Neural crest cell (in vitro differentiated cells): Measurements from ENCODE around the gene NT5E. TPM values are rescaled to one million over a fixed set of nuclear protein-coding genes. Genes with fewer than 3 reads are reported as not detected.
"Not testable (repeated sequence)": the region's sequence is repeated elsewhere in the genome, so short reads cannot be mapped to it uniquely, and the experiment has no call there.

Source experiments
- DNase-seq: peaks from one replicate; pipeline ENCODE4 v3.0.0; 2021; ENCODE audit warnings: low read depth, mixed read lengths, low spot score
- H3K27ac Mint-ChIP-seq: one replicate; pipeline ENCODE4 v1.8.0; 2021; ENCODE audit warnings: mild to moderate bottlenecking, mixed read lengths; ENCODE audit not compliant: unreplicated experiment
- H3K27me3 Mint-ChIP-seq: 2 replicates; pipeline ENCODE4 v1.8.0; 2021; ENCODE audit warnings: low read depth, mild to moderate bottlenecking, mixed read lengths
- H3K36me3 Mint-ChIP-seq: 2 replicates; pipeline ENCODE4 v1.8.0; 2021; ENCODE audit warnings: low read depth, mild to moderate bottlenecking, mixed read lengths
- H3K4me1 Mint-ChIP-seq: 2 replicates; pipeline ENCODE4 v1.8.0; 2021; ENCODE audit warnings: mixed read lengths
- H3K4me3 Mint-ChIP-seq: one replicate; pipeline ENCODE4 v1.8.0; 2021; ENCODE audit warnings: mild to moderate bottlenecking, mixed read lengths
- H3K9me3 Mint-ChIP-seq: 2 replicates; pipeline ENCODE4 v1.8.0; 2021; ENCODE audit warnings: mixed read lengths
- total RNA-seq: library from RNA; stranded (reverse); gene quantifications from 2 replicates; pipeline ENCODE4 v1.2.1, GENCODE V29; 2021
- TF ChIP-seq, protein P1 (sequence below): fragments of 200-600 bp; sonication (generic); conservative IDR thresholded peaks from 2 replicates; pipeline ENCODE4 v1.5.0; 2021; ENCODE audit warnings: antibody characterized with exemption, mild to moderate bottlenecking

Gene NT5E
- total RNA-seq, 1 donor from 2014 or later: 0.28 TPM

GRCh38 chr6:85402922-85403321 lies 47.0 kb upstream of the NT5E start:
- no peak for DNase-seq
- H3K36me3 Mint-ChIP-seq: no peaks in the 10 kb centered on the region
- H3K4me3 Mint-ChIP-seq: no peak overlapping the region
- H3K4me1 Mint-ChIP-seq: peaks cover 7% of the 10 kb centered on the region
- TF ChIP-seq, protein P1, sequence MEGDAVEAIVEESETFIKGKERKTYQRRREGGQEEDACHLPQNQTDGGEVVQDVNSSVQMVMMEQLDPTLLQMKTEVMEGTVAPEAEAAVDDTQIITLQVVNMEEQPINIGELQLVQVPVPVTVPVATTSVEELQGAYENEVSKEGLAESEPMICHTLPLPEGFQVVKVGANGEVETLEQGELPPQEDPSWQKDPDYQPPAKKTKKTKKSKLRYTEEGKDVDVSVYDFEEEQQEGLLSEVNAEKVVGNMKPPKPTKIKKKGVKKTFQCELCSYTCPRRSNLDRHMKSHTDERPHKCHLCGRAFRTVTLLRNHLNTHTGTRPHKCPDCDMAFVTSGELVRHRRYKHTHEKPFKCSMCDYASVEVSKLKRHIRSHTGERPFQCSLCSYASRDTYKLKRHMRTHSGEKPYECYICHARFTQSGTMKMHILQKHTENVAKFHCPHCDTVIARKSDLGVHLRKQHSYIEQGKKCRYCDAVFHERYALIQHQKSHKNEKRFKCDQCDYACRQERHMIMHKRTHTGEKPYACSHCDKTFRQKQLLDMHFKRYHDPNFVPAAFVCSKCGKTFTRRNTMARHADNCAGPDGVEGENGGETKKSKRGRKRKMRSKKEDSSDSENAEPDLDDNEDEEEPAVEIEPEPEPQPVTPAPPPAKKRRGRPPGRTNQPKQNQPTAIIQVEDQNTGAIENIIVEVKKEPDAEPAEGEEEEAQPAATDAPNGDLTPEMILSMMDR: no peak
- H3K9me3 Mint-ChIP-seq: no peaks in the 10 kb centered on the region
- no peak overlapping the region for H3K27ac Mint-ChIP-seq
- peaks cover 7% of the 10 kb centered on the region for H3K27me3 Mint-ChIP-seq

GRCh38 chr6:85403331-85404015 lies 46.4 kb upstream of the NT5E start:
- TF ChIP-seq, protein P1: no peak
- Mint-ChIP-seq H3K36me3 (no peaks in the 10 kb centered on the region), H3K4me1 (peaks cover 7% of the 10 kb centered on the region), H3K4me3 (no peak overlapping the region), H3K9me3 (no peaks in the 10 kb centered on the region), H3K27me3 (peaks cover 10% of the 10 kb centered on the region), H3K27ac (no peak overlapping the region)
- no peak for DNase-seq

- H3K36me3 Mint-ChIP-seq, H3K4me3 Mint-ChIP-seq, H3K27ac Mint-ChIP-seq, H3K4me1 Mint-ChIP-seq, H3K9me3 Mint-ChIP-seq, DNase-seq: not testable (repeated sequence)
- H3K27me3 Mint-ChIP-seq: peaks cover 10% of the 10 kb centered on the region
These were observed 45.8 kb upstream of the NT5E start for GRCh38 chr6:85404016-85404563.

GRCh38 chr6:85404564-85405174 lies 45.2 kb upstream of the NT5E start:
- Mint-ChIP-seq H3K4me1 (peaks cover 7% of the 10 kb centered on the region), H3K9me3 (no peaks in the 10 kb centered on the region), H3K36me3 (no peaks in the 10 kb centered on the region), H3K27ac (no peak overlapping the region), H3K27me3 (peaks cover 10% of the 10 kb centered on the region), H3K4me3 (no peak overlapping the region)
- TF ChIP-seq, protein P1: no peak
- no peak for DNase-seq

DNA sequence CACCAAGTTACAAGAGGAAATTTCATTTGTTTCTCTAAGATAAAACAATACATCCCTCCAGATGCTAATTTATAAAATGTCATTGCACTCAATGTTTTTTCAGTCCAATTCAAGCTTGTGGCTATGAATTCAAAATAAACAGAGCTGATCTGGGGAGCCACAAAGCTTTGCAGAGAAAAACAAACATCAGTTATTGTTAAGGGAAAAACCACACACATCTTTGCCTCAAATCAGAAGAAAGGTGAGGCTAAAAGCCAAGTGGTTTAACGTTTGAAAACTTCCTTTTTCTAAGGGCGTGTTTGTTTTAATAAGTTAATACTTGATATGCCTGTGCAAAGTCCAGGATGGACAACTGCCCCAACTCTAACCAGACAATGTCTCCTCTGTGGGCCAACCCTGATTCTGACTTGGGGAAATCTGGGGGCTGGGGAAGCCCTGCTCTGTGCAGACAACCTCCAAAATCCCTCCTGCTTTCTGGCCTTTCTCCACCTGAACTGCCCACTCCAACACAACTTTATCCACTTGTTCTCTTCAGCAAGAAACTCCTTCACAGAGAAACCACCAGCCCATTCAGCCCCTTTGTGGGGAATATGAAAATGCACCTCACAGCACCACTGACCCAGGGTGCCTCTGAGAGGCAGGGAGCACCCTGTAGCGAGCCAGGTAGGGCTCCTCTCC lies 44.6 kb upstream of the NT5E start:
- Mint-ChIP-seq H3K9me3 (no peaks in the 10 kb centered on the region), H3K36me3 (no peaks in the 10 kb centered on the region), H3K4me3 (no peak overlapping the region), H3K4me1 (peaks cover 7% of the 10 kb centered on the region), H3K27me3 (peaks cover 10% of the 10 kb centered on the region), H3K27ac (no peak overlapping the region)
- TF ChIP-seq, protein P1: no peak
- no peak for DNase-seq

DNA sequence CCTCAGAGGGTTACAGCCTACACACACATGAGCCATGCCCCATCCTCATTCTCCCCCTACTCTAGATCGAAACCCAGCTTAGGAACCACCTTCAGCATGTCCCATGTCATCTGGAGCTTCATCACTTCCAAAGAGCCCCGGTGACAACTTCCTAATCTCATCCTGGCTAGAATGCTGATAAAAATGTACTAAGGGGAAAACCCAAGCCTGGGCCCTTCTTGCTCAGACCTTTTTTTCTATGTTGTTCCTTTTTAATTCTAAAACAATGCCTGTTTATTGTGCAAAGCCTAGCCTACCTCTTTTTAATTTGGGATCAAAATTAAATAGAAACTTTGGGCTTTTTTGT lies 44.1 kb upstream of the NT5E start:
- Mint-ChIP-seq H3K27ac (no peak overlapping the region), H3K4me1 (peaks cover 7% of the 10 kb centered on the region), H3K4me3 (no peak overlapping the region), H3K36me3 (no peaks in the 10 kb centered on the region), H3K27me3 (peaks cover 10% of the 10 kb centered on the region), H3K9me3 (no peaks in the 10 kb centered on the region)
- TF ChIP-seq, protein P1: no peak
- DNase-seq: no peak
